ENCODE measurements around the gene B4GALT3.
"Not testable (repeated sequence)": the region's sequence is repeated elsewhere in the genome, so short reads cannot be mapped to it uniquely, and the experiment has no call there.

Gene B4GALT3

GRCh38 chr1:161225178-161225533 is 47.8 kb upstream of the B4GALT3 start:
- Histone ChIP-seq H3K9ac (ENCODE audit: low read length) (no peak overlapping the region), H3K18ac (ENCODE audit: low read length) (no peak overlapping the region), H3K27me3 (ENCODE audit: insufficient read depth, low read length) (no peaks in the 10 kb centered on the region), H4K91ac (ENCODE audit: low read depth, low read length) (peak overlapping the region; percentile 90), H3K9me3 (ENCODE audit: insufficient read depth, low read depth, low read length) (no peaks in the 10 kb centered on the region), H3K14ac (ENCODE audit: low read length) (peak overlapping the region; percentile 48), H4K12ac (ENCODE audit: low read depth, low read length) (peak overlapping the region; percentile 46), H2AFZ (ENCODE audit: insufficient read depth, low read length, poor library complexity) (peak overlapping the region; percentile 48), H2BK5ac (ENCODE audit: low read depth, low read length, poor library complexity) (peak overlapping the region; percentile 34), H3K4me1 (ENCODE audit: control insufficient read depth in 1 of 2, insufficient read depth in 2 of 2, low read length in 2 of 2) (peaks cover 23 to 27% of the 10 kb centered on the region in 2 experiments), H3K27ac (ENCODE audit: low read depth, low read length) (peak overlapping the region; percentile 29), H3K4me3 (ENCODE audit: low read depth, low read length) (no peak overlapping the region), H3K79me1 (ENCODE audit: low read length) (peaks cover 26% of the 10 kb centered on the region), H4K8ac (ENCODE audit: low read depth, low read length) (peak overlapping the region; percentile 79), H3K79me2 (ENCODE audit: control insufficient read depth, insufficient read depth, low read length, poor library complexity) (peaks cover 5% of the 10 kb centered on the region), H2AK5ac (ENCODE audit: low read length) (peak overlapping the region; percentile 58), H3K4ac (ENCODE audit: low read depth, low read length) (no peak overlapping the region), H2BK120ac (ENCODE audit: insufficient read depth, low read length, poor library complexity) (peak overlapping the region; percentile 69), H3K36me3 (ENCODE audit: control insufficient read depth in 1 of 2, insufficient read depth in 2 of 2, low read length in 2 of 2) (peaks cover 7 to 17% of the 10 kb centered on the region in 2 experiments), H2BK12ac (ENCODE audit: low read length) (peak overlapping the region; percentile 60), H3K4me2 (ENCODE audit: low read length) (no peak overlapping the region), H3K23ac (ENCODE audit: low read length) (no peak overlapping the region)
- no CpG with 5 or more reads among the region's 7 CpGs for WGBS (ENCODE audit: extremely low coverage, insufficient coverage, insufficient read length)
- DNase-seq, result no peak

DNA sequence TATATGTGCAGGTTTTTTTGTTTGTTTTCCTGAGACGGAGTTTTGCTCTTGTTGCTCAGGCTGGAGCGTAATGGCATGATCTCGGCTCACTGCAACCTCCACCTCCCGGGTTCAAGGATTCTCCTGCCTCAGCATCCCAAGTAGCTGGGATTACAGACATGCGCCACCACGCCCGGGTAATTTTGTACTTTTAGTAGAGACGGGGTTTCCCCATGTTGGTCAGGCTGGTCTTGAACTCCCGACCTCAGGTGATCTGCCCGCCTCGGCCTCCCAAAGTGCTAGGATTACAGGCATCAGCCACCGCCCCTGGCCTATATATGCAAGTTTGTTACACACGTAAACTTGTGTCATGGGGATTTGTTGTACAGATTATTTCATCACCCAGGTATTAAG is 47.4 kb upstream of the B4GALT3 start:
- not testable (repeated sequence) for H3K27me3 ChIP-seq (ENCODE audit: insufficient read depth, low read length); H2AK5ac ChIP-seq (ENCODE audit: low read length)

DNA sequence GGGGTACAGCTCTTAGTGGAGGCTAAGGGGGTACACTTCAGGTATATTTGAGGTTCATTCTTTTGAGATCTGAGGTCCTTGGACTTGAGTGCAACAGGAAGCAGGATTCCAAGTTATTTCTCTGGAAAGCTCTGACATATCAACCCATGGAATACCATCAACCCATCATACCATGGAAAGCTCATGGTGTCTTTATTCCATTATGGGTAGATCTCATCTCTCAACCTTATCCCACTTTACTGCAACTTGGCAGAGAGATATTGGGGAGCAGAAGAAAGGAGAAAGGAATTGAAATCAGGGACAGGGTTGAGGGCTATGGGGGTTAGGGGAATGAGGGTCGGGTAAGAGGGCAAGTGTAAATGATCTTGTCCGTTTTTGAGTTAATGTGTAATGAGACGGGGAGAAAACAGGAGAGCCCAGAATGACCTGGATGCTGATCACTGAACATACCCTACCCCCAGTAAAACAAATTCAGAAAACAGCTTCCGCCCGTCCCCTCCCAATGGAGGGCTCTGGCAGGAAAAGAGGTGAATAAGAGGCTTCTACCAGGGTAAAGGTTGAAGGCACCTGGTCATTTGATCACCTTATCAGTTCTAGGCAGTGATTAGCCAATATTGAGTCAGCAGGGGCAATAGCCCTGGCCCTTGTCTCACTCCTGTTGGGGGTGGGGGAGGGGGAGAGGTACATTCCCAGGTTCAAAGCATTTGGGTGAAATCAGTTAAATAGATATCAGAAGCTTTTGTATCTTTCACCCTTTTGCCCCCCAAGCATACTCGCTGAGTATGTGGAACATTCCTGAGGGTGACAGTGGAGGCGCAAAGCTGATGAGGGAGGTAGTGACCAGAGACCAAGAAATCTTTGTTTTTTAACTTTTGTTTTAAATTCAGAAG is 46.7 kb upstream of the B4GALT3 start:
- Histone ChIP-seq H4K8ac (ENCODE audit: low read depth, low read length) (no peak overlapping the region), H2BK12ac (ENCODE audit: low read length) (peak overlapping the region; percentile 68), H3K79me2 (ENCODE audit: control insufficient read depth, insufficient read depth, low read length, poor library complexity) (peaks cover 5% of the 10 kb centered on the region), H3K79me1 (ENCODE audit: low read length) (peaks cover 30% of the 10 kb centered on the region), H3K4me1 (ENCODE audit: control insufficient read depth in 1 of 2, insufficient read depth in 2 of 2, low read length in 2 of 2) (peaks cover 34 to 36% of the 10 kb centered on the region in 2 experiments), H2BK5ac (ENCODE audit: low read depth, low read length, poor library complexity) (no peak overlapping the region), H2BK120ac (ENCODE audit: insufficient read depth, low read length, poor library complexity) (peak overlapping the region; percentile 46), H2AFZ (ENCODE audit: insufficient read depth, low read length, poor library complexity) (no peak overlapping the region), H3K18ac (ENCODE audit: low read length) (no peak overlapping the region), H3K36me3 (ENCODE audit: control insufficient read depth in 1 of 2, insufficient read depth in 2 of 2, low read length in 2 of 2) (peaks cover 4 to 10% of the 10 kb centered on the region in 2 experiments), H4K91ac (ENCODE audit: low read depth, low read length) (peak overlapping the region; percentile 48), H3K4me3 (ENCODE audit: low read depth, low read length) (no peak overlapping the region), H3K9ac (ENCODE audit: low read length) (no peak overlapping the region), H3K23ac (ENCODE audit: low read length) (no peak overlapping the region), H3K4ac (ENCODE audit: low read depth, low read length) (no peak overlapping the region), H3K9me3 (ENCODE audit: insufficient read depth, low read depth, low read length) (no peaks in the 10 kb centered on the region), H3K4me2 (ENCODE audit: low read length) (no peak overlapping the region), H3K27ac (ENCODE audit: low read depth, low read length) (no peak overlapping the region), H3K14ac (ENCODE audit: low read length) (no peak overlapping the region), H3K27me3 (ENCODE audit: insufficient read depth, low read length) (no peaks in the 10 kb centered on the region), H2AK5ac (ENCODE audit: low read length) (no peak overlapping the region), H4K12ac (ENCODE audit: low read depth, low read length) (no peak overlapping the region)
- 100% methylated on average over 3 of the region's 7 CpGs for WGBS (ENCODE audit: extremely low coverage, insufficient coverage, insufficient read length)
- no peak for DNase-seq

More for the DNA sequence above, 47.4 kb upstream of the B4GALT3 start:
- not testable (repeated sequence) for H3K4me2 ChIP-seq (ENCODE audit: low read length); H3K9me3 ChIP-seq (ENCODE audit: insufficient read depth, low read depth, low read length); H3K4ac ChIP-seq (ENCODE audit: low read depth, low read length); H2AFZ ChIP-seq (ENCODE audit: insufficient read depth, low read length, poor library complexity); H4K12ac ChIP-seq (ENCODE audit: low read depth, low read length); H4K8ac ChIP-seq (ENCODE audit: low read depth, low read length); H3K18ac ChIP-seq (ENCODE audit: low read length); H3K27ac ChIP-seq (ENCODE audit: low read depth, low read length); DNase-seq; H4K91ac ChIP-seq (ENCODE audit: low read depth, low read length); H3K14ac ChIP-seq (ENCODE audit: low read length); H2BK120ac ChIP-seq (ENCODE audit: insufficient read depth, low read length, poor library complexity); H3K79me2 ChIP-seq (ENCODE audit: control insufficient read depth, insufficient read depth, low read length, poor library complexity); H2BK5ac ChIP-seq (ENCODE audit: low read depth, low read length, poor library complexity); H3K23ac ChIP-seq (ENCODE audit: low read length); H3K4me3 ChIP-seq (ENCODE audit: low read depth, low read length); H3K9ac ChIP-seq (ENCODE audit: low read length); H2BK12ac ChIP-seq (ENCODE audit: low read length)
- Histone ChIP-seq H3K4me1 (ENCODE audit: control insufficient read depth in 1 of 2, insufficient read depth in 2 of 2, low read length in 2 of 2) (peaks cover 28 to 31% of the 10 kb centered on the region in 2 experiments), H3K36me3 (ENCODE audit: control insufficient read depth in 1 of 2, insufficient read depth in 2 of 2, low read length in 2 of 2) (peaks cover 7 to 16% of the 10 kb centered on the region in 2 experiments), H3K79me1 (ENCODE audit: low read length) (peaks cover 27% of the 10 kb centered on the region)
- no CpG with 5 or more reads among the region's 13 CpGs for WGBS (ENCODE audit: extremely low coverage, insufficient coverage, insufficient read length)

DNA sequence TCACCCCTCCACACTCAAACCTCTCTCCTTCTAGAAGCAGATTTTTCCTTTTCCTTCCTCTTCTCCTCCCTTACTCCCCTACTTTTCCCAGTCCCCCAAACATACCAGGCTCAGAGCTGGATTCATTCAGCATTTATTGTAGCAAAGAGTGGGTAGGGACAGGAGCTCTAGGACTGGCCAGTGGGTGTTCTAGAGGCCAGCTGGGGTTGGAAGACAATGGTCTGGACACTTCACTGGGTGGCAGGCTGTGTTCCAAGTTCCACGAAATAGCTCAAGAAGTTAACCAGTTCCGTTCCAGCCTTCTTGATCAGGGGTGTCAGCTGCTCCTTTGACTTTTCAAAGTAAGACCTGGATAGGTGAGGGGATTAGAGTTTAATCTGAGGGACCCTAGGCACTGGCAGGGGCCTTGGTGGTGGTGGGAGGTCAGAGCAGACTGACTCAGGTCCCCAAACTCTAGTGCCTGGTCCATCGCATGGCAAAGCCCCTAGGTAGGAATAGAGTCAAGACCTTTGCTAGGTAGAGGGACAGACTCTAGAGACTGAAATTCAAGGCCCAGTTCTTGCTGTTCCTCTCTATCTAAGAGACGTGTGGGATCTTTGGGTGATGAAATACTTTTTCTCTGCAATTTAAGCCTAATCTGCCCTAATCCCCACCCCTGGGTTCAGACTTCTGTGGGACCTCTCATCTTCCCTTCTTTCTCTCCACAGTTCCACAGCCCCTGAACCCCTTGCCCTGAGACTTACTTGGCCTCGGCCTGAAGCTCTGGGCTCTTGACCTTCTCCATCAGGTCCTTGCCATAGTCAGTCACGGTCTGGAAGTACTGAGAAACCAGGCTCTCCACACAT is 45.1 kb upstream of the B4GALT3 start:
- Histone ChIP-seq H4K91ac (ENCODE audit: low read depth, low read length) (peak overlapping the region; percentile 43), H3K79me1 (ENCODE audit: low read length) (peaks cover 34% of the 10 kb centered on the region), H3K36me3 (ENCODE audit: control insufficient read depth in 1 of 2, insufficient read depth in 2 of 2, low read length in 2 of 2) (no peaks in the 10 kb centered on the region), H3K4me1 (ENCODE audit: control insufficient read depth in 1 of 2, insufficient read depth in 2 of 2, low read length in 2 of 2) (peaks cover 33 to 36% of the 10 kb centered on the region in 2 experiments), H3K4me2 (ENCODE audit: low read length) (no peak overlapping the region), H4K12ac (ENCODE audit: low read depth, low read length) (no peak overlapping the region), H3K23ac (ENCODE audit: low read length) (no peak overlapping the region), H3K14ac (ENCODE audit: low read length) (no peak overlapping the region), H3K27ac (ENCODE audit: low read depth, low read length) (no peak overlapping the region), H3K27me3 (ENCODE audit: insufficient read depth, low read length) (no peaks in the 10 kb centered on the region), H3K9me3 (ENCODE audit: insufficient read depth, low read depth, low read length) (no peaks in the 10 kb centered on the region), H2BK5ac (ENCODE audit: low read depth, low read length, poor library complexity) (peak overlapping the region; percentile 43), H3K4me3 (ENCODE audit: low read depth, low read length) (no peak overlapping the region), H2BK120ac (ENCODE audit: insufficient read depth, low read length, poor library complexity) (no peak overlapping the region), H3K9ac (ENCODE audit: low read length) (no peak overlapping the region), H4K8ac (ENCODE audit: low read depth, low read length) (no peak overlapping the region), H3K79me2 (ENCODE audit: control insufficient read depth, insufficient read depth, low read length, poor library complexity) (peaks cover 5% of the 10 kb centered on the region), H2AK5ac (ENCODE audit: low read length) (no peak overlapping the region), H3K4ac (ENCODE audit: low read depth, low read length) (no peak overlapping the region), H3K18ac (ENCODE audit: low read length) (no peak overlapping the region), H2BK12ac (ENCODE audit: low read length) (peak overlapping the region; percentile 77), H2AFZ (ENCODE audit: insufficient read depth, low read length, poor library complexity) (no peak overlapping the region)
- whole genome bisulfite sequencing (ENCODE audit: extremely low coverage, insufficient coverage, insufficient read length), result no CpG with 5 or more reads among the region's 6 CpGs
- no peak for DNase-seq

Measured in trophoblast cell (in vitro differentiated cells and primary cell).